G401 (cell line): ENCODE results near the gene NFS1. TPM values are rescaled to one million over a fixed set of nuclear protein-coding genes. Genes with fewer than 3 reads are reported as not detected.

ENCODE experiments used
- DNase-seq: peaks from one replicate; pipeline ENCODE4 v3.0.0-alpha.2; 2015; ENCODE audit warnings: low spot score
- in situ Hi-C: cut with HindIII; loops from 2 replicates; pipeline ENCODE4 v1.10.0; 2016; ENCODE audit warnings: low sequenced_read_pairs, mixed read lengths
- total RNA-seq: library from RNA; depleted of rRNA; stranded (reverse); fragments of >200 nt; shearing (Covaris generic); gene quantifications from 2 replicates; pipeline ENCODE4 v1.2.3, GENCODE V29; 2014

The NFS1 gene
- total RNA-seq, 1 experiment from 2014 or later: 77.7 TPM

- in situ Hi-C loops: no loop called here
- DNase-seq: no peak
These were observed 44.7 kb downstream of the NFS1 start for GRCh38 chr20:35654415-35654814.

DNA sequence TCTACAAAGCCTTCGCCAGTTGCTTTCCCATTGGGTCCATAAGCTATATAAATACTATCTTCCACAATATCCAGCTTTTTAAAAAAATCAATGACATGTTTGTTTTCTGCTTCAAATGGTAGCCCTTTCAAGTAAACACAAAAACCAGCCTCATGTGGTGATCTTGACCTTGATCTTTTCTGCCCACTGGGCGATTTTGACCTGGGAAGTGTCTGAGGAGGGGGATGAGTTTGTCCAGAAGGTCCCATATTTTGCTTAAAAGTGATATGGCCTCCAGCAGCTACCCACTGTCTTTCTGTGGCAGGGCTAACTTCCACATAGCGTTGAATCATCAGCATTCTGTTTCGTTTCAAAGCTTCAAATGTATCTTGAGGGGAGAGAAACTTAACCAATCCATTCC, 45.3 kb downstream of the NFS1 start:
- in situ Hi-C loops: no loop called here
- DNase-seq: no peak

- in situ Hi-C loops: no loop called here
- no peak for DNase-seq
These were observed 45.8 kb downstream of the NFS1 start for GRCh38 chr20:35653430-35653734.

GRCh38 chr20:35652641-35653429, 46.3 kb downstream of the NFS1 start:
- DNase-seq: no peak
- in situ Hi-C loops: no loop called here

GRCh38 chr20:35651958-35652357, 47.2 kb downstream of the NFS1 start:
- in situ Hi-C loops: no loop called here

GRCh38 chr20:35650632-35651031, 48.5 kb downstream of the NFS1 start:
- DNase-seq: no peak
- in situ Hi-C loops: no loop called here

More at GRCh38 chr20:35651958-35652357, 47.2 kb downstream of the NFS1 start:
- DNase-seq: no peak

DNA sequence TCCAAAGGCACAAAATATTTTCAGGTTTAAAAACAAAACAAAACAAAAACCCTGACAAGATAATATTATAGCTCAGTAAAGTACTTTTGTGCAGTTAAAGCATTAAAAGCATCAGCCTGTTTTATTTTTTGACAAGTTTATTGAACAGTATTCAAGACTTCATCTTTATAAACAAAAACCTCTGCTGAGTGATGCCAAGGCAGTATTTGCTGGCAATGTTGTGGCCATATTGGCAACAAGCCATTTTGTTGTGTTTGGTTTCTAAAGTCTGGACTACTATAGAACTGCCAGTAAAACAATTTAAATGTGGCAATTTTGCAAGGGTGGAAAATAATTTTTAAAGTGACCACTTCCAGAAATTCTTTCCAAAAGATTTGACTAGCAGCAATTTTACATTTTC, 50.3 kb downstream of the NFS1 start:
- in situ Hi-C loops: no loop called here
- DNase-seq: peak; percentile 61

DNA sequence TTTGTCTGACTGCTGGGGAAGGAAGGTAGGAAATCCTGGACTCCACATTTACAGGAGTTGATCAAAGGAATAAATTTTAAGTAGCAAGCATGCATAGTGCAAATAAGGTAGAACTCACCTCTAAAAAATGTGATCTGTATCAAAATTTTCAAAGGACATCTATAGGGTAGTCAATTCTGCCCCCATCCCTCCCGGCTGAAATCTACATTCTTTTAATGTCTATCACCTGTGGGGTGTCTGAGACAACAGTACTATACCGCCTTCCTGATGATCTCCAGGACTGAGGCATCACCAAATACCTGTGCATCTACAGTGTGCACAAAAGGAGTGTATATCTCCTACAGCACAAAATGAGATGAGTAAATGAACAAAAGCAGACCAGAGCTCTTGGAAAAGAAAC, 54.3 kb downstream of the NFS1 start:
- DNase-seq: no peak
- in situ Hi-C loops: no loop called here

DNA sequence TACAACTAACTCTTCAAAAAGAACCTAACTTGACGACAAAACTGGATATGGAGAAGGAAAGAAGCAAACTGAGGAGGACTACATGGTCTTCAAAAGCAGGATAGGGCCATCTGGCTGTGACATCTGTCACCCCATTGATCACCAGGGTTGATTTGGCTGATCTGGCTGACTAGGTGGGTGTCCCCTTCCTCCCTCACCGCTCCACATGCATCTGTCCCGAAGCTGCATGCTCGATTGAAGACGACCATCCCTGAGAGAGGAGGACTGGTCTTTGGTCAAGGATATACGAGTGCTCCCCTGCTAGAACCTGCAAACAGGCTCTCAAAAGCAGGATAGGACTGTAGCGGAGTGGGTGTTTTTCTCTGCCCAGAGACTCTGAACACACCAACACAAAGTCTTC, 56.1 kb downstream of the NFS1 start:
- in situ Hi-C loops: no loop called here
- no peak for DNase-seq

DNA sequence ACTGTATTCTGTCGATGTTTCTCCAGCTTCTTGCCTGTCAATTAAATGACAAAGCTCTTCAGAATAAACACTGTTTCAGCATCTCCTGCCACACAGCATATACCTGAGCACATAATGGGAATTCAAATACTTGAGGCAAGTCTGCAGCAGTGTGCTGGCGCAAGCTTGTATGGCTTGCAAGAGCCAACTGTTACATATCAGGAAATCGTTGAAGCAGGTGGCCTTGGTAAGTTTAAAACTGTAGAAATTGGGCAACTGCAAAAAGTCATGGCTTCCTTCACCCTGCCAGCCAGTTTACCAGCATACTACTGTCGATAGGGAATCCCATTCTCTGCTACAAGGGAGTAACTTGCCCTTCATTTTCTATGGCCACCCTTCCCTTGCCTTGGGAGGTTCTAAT, 57.4 kb downstream of the NFS1 start:
- in situ Hi-C loops: no loop called here
- no peak for DNase-seq

DNA sequence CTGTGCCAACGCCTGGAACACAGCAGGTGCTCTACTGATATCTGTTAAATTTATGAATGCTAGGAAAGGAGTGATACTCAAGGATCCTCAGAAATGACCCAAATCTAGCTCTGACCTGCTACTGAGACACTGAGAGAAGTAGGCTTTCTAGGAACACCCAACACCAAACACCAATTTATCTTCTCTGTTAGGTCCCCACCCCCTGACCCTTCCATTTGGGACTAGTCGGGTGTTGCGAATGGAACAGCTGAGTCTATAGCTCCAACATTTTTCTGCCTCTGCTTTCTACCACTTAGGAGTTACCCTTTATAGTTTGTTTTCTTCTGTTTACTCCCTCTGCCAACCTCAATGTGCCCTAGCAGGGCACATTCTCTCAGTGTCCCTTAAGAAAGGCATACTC, 58.4 kb downstream of the NFS1 start:
- DNase-seq: no peak
- in situ Hi-C loops: no loop called here

GRCh38 chr20:35638751-35639150, 60.4 kb downstream of the NFS1 start:
- in situ Hi-C loops: no loop called here
- DNase-seq: no peak

DNA sequence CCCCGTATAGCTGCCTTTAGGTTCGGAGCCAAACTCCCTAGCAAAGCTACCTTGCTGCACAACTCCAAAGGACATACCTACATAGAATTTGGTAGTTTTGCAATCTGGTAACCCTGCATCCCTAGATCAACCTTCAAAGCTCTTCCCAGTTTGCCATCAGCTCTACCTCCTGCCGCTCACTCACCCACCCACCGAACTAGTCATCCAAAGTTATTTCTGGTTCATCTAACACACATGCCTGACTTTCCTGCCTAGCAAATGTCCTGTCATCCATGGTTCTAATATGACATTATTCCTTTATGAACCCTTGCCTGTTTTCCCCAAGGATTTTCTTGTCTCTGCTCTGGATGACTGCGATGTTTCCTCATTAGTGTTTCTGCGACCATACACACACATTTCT, 61.9 kb downstream of the NFS1 start:
- no peak for DNase-seq
- in situ Hi-C loops: no loop called here

- in situ Hi-C loops: no loop called here
- DNase-seq: no peak
These were observed 63.1 kb downstream of the NFS1 start for GRCh38 chr20:35636095-35636494.

- in situ Hi-C loops: no loop called here
- no peak for DNase-seq
These were observed 63.5 kb downstream of the NFS1 start for GRCh38 chr20:35635652-35636051.

DNA sequence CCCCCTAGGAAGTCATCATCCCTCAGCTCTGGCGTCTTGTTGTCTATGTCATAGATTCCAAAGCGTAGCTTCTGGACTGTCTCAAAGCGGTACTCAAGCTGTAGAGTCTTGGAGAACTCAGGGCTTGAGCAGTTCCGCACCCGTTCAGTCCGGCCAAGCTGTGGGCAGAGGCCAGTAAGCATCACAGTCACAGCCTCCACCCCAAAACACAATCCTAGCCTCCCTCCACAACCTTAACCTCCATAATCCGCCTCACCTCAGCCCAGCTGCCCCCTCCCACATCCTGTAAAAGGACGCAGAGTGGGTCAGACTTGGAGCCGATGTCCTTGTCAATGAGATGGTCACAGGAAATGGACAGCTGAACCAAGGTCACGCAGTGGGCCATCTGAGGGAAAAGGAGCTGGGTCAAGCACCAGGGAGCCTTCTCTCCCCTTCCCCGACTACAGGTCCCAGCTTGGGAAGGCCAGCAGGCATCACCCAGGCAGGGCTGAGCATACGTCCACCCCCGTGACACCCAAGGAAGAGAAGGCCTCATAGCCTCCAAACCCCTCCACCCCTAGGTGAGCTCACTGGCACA, 66.5 kb downstream of the NFS1 start:
- in situ Hi-C loops: no loop called here
- DNase-seq: no peak

DNA sequence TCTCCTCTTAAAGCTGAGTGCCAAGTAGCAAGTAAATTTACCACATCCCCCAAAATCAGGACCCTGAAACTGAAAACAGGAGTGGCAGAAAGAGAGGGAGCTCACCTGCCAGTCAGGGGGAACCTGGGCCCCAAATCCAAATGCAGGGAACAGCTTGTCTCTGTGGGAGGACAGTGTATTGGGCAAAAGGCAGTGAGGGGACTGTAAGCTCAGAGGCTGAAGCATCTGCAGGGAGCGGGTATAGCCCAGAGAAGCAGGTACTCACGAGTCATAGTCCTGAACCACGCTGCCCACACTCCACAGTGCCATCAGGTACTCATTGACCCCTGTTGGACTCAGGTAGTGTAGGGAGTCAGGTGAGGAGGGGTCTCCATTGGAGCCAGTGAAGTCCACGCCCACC, 68.5 kb downstream of the NFS1 start:
- no peak for DNase-seq
- in situ Hi-C loops: no loop called here

- no peak for DNase-seq
- in situ Hi-C loops: no loop called here
These were observed 69.6 kb downstream of the NFS1 start for GRCh38 chr20:35629427-35630145.

DNA sequence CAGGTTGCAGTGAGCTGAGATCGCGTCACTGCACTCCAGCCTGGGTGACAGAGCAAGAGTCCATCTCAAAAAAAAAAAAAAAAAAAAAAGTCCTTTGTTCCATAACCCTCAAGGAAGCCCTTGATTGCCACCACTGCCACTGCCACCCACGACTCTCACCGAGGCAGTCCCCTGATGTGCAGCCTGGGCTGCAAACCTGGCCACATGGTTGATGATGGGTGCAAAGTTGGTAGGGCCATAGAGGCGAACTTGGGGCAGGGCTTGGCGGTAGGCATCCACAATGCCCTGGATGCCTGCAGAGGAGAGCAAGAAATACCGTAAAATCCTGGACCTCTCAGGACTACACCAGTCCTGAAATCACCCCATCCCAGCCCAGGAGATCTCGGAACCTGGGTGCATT, 72.0 kb downstream of the NFS1 start:
- no peak for DNase-seq
- in situ Hi-C loops: no loop called here

- no peak for DNase-seq
- in situ Hi-C loops: no loop called here
These were observed 72.7 kb downstream of the NFS1 start for GRCh38 chr20:35626386-35627001.
